SK-N-DZ (cell line): Measurements from ENCODE around the gene IL17B. TPM values are rescaled to one million over a fixed set of nuclear protein-coding genes. Genes with fewer than 3 reads are reported as not detected.

Experiments used
- DNase-seq: peaks from one replicate; pipeline ENCODE4 v3.0.0-alpha.2; 2015; ENCODE audit warnings: low spot score
- polyA plus RNA-seq, 2 experiments: library from polyadenylated mRNA; depleted of rRNA; stranded (reverse); fragments of >200 nt; gene quantifications; 2 replicates each; pipeline ENCODE4 v1.2.3, GENCODE V29; 2014

IL17B gene
- polyA plus RNA-seq (2014; cell fraction: cytosol; rRNA removed): 1.9 and 2.3 TPM in 2 replicates
- 0.50 and 4.4 TPM in 2 replicates for polyA plus RNA-seq (2014; cell fraction: nucleus; rRNA removed)

DNA sequence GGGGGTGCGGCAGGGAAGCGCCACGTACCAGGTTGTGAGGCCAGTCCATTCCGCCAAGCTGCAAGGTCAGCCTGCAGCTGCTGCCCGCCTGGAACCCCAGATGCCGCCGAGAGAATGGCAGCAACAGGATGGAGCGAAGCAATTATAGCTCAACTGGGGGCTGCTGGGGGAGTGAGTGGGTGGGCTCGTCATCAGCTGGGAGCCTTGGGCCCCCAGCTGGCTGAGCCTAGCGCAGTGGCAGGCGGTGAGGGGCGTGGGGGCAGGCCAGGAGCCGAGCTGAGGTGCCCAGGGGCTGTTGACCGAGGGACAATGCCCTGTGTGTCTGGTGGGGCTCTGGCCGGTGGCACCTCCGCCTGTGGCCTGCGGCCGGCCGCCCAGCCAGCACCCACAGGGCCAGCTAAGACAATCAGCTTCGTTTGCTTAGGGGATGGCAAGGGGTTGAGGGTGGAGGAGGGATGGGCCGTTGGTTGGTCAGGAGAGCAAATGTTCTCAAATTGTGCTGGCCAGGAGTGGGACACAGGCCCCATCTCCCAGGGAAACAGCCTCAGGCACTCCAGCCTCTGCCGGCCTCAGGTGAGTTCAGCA lies at the start of gene IL17B:
Gene IL17B, minus strand, starts transcription at position 116 of the 585 bp plus-strand sequence. Its CDS starts 67 bp downstream, at position 49.
- no peak for DNase-seq

GRCh38 chr5:149428032-149428431 lies 48.9 kb upstream of the IL17B start:
- DNase-seq: no peak

GRCh38 chr5:149427374-149427773 lies 48.3 kb upstream of the IL17B start:
- no peak for DNase-seq

GRCh38 chr5:149426931-149427330 lies 47.8 kb upstream of the IL17B start:
- no peak for DNase-seq

GRCh38 chr5:149425729-149426128 lies 46.6 kb upstream of the IL17B start:
- DNase-seq: no peak

DNA sequence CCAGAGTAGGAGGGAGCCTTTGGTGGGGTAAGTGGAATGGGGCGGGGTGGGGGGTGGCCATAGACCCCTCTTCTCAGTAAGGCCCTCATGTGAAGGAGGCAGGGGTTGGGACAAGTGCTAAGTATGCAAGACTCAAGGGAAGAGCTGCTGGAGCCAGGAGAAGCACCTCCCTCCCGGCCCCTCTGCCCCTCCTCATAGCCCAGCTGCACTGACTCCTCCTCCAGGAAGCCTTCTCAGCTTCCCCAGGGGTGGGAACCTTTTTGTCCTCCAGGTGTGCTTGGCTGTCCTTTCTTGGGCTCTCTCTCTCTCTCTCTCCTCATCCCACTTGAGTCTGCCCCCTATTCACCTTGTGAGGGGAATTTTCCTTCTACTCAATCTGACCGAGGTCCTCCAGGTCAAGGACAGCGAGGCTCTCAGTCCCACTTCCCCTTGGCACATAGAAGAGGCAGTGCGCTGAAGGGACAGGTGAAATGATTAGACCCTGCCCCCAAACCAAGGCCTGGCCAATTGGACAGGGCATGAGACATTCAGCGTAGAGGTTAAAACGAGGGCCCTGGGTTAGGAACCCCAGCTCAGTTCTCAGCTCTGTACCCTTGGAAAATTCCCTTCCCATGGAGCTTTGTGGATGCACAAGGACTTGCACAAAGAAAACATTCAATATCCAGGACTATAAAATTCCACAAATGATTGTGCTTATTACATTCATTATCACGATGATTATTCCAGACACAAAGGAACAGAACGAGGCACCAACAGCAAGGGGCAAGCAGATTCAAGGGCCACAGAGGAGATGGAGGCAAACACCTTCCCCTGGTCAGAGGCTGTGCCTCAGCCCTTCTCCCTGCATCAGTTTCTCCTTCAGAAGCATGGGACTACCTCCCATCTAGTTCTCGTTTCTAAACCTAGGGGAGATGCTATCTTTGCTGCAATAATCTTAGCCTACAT lies 45.6 kb upstream of the IL17B start:
- DNase-seq: no peak

DNA sequence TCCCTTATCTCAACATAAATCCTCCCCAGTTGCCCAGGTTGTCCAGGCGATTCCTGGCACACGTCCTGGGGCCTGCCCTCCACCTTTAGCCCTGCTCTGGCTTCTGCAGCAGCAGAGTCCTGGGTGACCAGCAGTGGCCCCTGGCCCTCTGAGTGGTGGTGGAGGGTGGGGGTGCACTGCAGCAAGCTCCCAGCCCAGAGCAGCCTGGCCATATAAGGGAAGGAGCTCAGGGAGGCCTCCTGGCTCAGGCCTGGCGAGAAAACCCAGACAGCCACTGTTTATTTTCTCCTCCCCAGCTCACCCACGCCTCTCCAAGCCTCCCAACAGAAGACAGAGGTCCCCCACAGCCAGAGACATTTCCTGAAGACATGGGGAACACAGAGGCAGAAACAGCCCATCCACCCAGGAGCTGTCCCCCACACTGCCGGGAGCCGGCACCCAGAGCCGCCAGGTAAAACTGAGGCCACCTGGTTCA lies 44.7 kb upstream of the IL17B start:
- peak; percentile 79 for DNase-seq

GRCh38 chr5:149423049-149423793 lies 44.1 kb upstream of the IL17B start:
- no peak for DNase-seq

DNA sequence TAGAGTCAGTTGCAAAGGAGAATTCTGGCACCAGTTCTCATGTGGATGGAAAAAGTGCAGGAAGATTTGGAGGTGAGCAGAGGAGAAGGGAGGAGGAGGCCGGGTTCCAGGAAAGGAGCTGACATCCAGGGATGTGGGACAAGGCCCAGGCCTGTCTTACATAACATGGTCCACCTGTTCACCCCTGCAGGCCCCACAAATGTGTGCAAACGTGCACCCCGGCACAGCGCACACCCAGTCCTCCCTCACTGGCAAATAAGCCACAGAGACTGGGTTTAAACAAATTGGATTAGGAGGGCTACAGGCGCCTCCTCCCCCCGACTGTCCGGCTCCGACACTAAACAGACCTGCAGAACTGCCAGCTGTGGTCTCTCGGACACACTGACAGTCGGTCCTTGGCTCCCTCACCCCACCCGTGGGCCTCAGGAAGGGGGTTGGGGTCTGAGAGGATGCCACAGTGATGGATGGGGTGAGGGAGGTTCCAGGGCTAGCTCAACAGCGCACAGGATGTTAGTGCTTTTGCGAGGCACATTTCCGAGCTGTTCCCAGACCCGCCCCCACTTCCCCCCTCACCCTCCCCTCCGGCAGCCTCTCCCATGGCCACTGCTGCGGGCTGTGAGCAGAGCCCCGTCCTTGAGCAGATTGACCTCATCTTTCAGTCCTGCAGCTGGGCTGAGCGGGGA lies 43.4 kb upstream of the IL17B start:
- peak; percentile 100 for DNase-seq

DNA sequence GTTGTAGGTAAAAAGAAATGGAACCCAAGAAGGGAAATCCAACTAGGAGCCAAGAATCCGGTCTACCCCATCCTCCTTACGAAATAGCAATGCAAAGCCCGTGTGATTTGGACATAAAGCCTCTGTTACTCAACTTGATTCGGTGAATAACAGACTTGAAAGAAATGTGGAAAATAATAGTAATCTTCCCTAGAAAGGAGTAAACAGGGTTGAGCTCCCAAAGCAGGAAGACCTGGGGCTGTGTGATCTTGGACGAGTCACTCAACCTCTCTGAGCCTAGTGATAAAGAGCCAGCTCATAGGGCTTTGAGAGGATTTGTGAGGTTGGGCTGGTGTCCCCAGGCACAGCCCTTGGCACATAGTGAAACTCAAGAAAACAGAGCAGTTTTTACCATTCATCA lies 42.7 kb upstream of the IL17B start:
- no peak for DNase-seq

DNA sequence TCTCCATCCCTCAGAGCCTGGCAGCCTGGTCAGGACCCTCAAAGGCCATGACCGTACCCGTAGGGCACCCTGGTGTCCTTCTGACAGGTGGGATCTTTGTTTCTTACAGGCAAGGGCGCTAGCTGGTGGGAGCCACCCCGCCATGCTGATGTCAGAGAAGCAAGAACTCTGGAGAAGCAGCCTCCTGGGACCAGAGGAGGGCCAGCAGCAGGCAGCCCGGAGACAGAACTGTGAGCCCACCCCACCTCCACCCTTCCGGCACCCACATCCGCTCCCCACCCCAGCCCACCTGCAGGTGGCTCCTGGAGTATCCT lies 42.2 kb upstream of the IL17B start:
- DNase-seq: no peak

DNA sequence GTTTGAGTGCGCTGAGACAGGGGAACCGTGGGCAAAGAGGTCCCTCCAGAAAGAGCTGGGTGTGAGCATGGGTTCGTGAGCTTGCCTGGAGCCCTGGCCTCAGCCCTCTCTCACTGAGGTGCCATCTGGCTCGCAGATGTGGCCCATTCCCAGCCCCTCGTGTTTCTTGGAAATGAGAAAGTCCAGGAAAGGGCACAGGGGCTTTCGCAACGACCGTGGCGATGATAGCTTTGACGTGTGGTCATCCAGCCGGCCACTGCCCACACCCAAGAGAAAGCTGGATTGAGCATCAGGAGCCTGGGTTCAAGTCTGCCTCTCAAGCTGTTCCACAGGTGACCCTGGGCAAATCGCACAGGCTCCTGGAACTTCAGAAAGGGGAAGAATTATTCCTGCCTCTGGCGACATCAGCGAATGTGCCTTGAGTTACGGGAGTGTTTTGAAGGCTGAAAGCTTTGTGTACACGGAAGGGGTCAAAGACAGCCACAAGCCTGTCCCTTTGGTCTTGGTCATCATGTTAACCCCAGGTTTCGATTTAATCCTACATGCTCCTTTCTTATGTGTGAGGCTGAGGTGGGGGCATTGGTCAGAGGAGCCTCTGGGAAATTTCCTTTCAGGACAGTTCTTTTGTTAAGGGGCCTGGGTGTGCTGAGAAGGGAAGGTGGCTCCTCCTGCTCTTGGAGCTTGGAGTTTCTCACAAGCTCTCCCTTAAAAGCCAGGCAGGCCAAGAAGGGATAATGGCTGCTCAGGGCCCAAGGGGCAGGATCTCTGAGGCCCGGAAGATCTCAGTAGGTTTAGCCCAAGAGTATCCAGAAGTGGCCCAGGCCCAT lies 41.7 kb upstream of the IL17B start:
- no peak for DNase-seq

- no peak for DNase-seq
Observed at GRCh38 chr5:149419859-149420544, 40.9 kb upstream of the IL17B start.

- no peak for DNase-seq
Observed at GRCh38 chr5:149419532-149419858, 40.4 kb upstream of the IL17B start.

DNA sequence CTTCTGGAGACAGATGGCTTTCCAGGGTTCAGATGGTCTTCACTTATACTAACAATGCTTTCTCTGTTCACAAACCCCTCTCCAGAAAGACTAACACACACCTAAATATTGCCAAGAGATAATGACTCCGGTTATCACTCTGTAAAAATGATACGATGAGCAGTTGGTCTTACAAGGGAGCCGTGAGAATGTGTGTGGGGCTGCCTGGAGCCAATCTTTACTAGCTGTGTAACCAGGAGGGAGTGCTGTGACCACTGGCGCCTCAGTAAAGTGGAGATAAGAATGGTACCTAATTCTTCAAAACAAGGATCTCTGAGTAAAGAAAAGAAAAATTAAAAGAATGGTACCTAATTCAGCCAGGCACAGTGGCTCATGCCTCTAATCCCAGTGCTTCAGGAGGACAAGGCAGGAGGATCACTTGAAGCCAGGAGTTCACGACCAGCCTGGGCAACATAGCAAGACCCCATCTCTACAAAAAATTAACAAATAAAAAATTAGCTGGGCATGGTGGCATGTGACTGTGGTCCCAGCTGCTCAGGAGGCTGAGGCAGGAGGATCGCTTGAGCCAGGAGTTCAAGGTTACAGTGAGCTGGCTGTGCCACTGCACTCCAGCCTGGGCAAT lies 39.9 kb upstream of the IL17B start:
- no peak for DNase-seq

GRCh38 chr5:149417711-149418368 lies 38.7 kb upstream of the IL17B start:
- DNase-seq: no peak

DNA sequence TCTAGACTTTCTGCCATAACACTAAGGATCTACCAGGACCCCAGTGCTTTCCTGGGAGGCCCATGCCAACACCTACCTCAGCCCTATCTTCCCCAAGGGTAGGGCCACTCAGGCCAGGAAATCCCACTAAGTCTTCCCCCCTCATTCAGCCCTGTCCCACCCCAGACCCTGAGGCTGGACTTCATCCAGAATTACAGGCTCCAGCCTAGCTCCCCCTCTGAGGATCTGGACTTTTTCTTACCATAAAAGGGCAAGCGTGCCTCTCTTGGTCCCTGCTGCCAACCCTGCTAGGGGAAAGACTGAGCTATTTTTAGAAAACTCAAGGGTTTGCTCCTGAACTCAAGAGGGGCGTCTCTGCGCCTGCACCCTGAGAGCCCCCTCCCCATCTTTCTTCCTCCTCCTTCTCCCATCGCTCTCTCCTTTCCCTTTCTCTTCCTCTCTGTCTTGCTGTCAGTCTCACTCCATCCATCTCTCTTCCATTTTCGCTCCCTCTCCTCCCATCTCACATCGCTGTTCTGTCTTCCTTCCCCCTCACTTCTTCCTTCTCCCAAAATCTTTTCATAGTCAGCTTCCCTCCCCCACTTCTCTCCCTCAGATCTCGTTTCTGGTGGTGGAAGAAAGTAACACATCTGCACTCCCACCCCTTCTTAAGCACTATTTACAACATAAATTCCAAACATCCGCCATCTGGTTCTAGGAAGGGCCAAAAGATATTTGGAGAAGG lies 38.1 kb upstream of the IL17B start:
- peak; percentile 56 for DNase-seq
